ENCODE data around the gene SLC38A10. TPM values are rescaled to one million over a fixed set of nuclear protein-coding genes. Genes with fewer than 3 reads are reported as not detected.
A peak's percentile ranks its signal among the peaks of the same experiment; 100 is the strongest.

SLC38A10 gene
- polyA plus RNA-seq, 1 of the 3 experiments (the other 2 are of a cell fraction) = 82.2 TPM

DNA sequence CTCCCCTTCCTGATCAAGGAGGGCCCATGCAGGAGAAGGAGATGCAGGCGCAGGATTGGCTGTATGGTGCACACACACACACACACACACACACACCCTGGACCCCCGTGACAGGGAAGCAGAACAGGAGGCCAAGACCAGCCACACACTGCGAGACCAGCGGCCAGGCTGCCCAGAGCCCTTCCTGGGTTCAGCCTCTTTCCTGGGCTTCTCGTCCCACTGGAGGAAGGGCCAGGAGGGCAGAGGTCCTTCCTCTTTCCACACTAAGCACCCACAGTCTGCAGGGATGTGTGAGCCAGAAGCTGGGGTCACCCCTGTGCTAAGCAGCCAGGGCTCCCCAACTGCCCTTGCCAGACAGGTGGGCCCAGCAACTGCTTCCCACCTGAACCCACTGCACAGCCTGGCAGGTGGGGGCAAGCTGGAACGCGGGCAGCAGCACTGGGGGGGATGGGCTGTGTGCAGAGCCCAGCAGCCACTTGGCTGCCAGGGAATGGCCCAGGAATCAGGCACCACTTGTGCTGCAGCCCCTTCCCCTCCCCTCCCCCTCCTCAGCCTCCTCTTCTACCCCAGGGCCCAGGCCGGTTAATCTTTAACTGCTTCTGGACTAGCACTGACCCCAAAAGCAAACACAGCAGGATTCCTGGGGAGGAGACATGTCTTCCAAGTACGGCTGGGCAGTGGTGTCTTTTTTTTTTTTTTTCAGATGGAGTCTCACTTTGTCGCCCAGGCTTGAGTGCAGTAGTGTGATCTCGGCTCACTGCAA is 44.6 kb upstream of the SLC38A10 start:
- Histone ChIP-seq H3K27ac (ENCODE audit: low read depth in 2 of 2, low read length in 1 of 2) (peak overlapping the region in 1 of 2 experiments; percentile 97; a peak in 2 of 4 replicates), H4K20me1 (ENCODE audit: insufficient read depth) (peaks cover 62% of the 10 kb centered on the region), H3K9me2 (no peaks in the 10 kb centered on the region), H3K27me3 (ENCODE audit: insufficient read depth) (no peaks in the 10 kb centered on the region), H3K4me2 (no peak overlapping the region), H2AFZ (ENCODE audit: low read depth) (no peak overlapping the region), H3K9me3 (no peaks in the 10 kb centered on the region), H3K4me1 (ENCODE audit: control insufficient read depth in 1 of 2, insufficient read depth in 2 of 2, low read depth in 1 of 2, low read length in 1 of 2) (peaks cover 10 to 77% of the 10 kb centered on the region in 2 experiments), H3K36me3 (replicated peaks in 1 of 2; ENCODE audit: control insufficient read depth in 1 of 2, insufficient read depth in 2 of 2, low read length in 1 of 2) (peaks cover 11 to 14% of the 10 kb centered on the region in 2 experiments), H3F3A (replicated peaks; ENCODE audit: insufficient read depth) (peaks cover 9% of the 10 kb centered on the region), H3K79me2 (ENCODE audit: insufficient read depth) (peaks cover 64% of the 10 kb centered on the region), H3K9ac (no peak overlapping the region), H3K4me3 (ENCODE audit: low read depth in 2 of 2, low read length in 1 of 2) (no peak overlapping the region)
- WGBS (ENCODE audit: low lambda C conversion rate) = 72% methylated on average over 11 of the region's 11 CpGs
- DNase-seq = no peak
- peak; percentile 43 for TF ChIP-seq CHD2 (IDR thresholded peaks at IDR 0.05; ENCODE audit: low read length, partially characterized antibody)
- no peak for TF ChIP-seq SMC3 (IDR thresholded peaks at IDR 0.05; ENCODE audit: low read depth, low read length)
- ChIA-PET CTCF (interaction anchor here (0.9 to 3.5 kb wide), 12 partner anchors 9 to 145 kb away, joined by 3 to 17 read pairs (median 5); no protein-coding TSS in a partner anchor), POLR2A (interaction anchor here (1.0 to 5.2 kb wide), 5 partner anchors 10 to 101 kb away, joined by 3 to 37 read pairs (median 5); partner anchors contain the start of genes NDUFAF8 and TEPSIN)

DNA sequence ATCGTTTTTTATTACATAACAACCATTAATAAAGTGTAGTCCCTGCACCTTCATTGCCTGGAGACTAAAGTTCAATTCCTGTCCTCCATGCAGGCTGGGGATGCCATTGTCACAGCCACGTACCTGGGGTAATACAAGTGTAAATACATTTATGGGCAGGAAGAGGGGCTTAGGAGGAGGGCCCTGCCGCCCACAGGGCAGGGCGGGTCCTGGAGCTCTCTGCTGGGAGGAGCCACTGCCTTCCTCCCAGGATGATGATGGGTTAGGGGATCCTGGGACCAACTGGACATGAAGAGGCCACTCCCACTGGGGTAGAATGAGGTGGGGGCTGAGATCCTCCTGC is 44.1 kb upstream of the SLC38A10 start:
- H4K20me1 ChIP-seq (ENCODE audit: insufficient read depth) = peaks cover 62% of the 10 kb centered on the region
- H3K4me3 ChIP-seq (ENCODE audit: low read depth in 2 of 2, low read length in 1 of 2) = no peak overlapping the region
- no peaks in the 10 kb centered on the region for H3K9me3 ChIP-seq
- peaks cover 59% of the 10 kb centered on the region for H3K79me2 ChIP-seq (ENCODE audit: insufficient read depth)
- peak; percentile 74 for DNase-seq
- TF ChIP-seq GABPA (IDR thresholded peaks at IDR 0.05; ENCODE audit: low read depth) = no peak
- TF ChIP-seq RCOR1 (IDR thresholded peaks at IDR 0.05; ENCODE audit: low read length) = no peak
- TF ChIP-seq, protein P1, sequence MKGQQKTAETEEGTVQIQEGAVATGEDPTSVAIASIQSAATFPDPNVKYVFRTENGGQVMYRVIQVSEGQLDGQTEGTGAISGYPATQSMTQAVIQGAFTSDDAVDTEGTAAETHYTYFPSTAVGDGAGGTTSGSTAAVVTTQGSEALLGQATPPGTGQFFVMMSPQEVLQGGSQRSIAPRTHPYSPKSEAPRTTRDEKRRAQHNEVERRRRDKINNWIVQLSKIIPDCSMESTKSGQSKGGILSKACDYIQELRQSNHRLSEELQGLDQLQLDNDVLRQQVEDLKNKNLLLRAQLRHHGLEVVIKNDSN (IDR thresholded peaks at IDR 0.05; ENCODE audit: borderline replicate concordance, low read depth) = no peak
- TF ChIP-seq GATA2 (CRISPR knock-in tag; IDR thresholded peaks at IDR 0.05) = no peak
- TF ChIP-seq NRF1 (IDR thresholded peaks at IDR 0.05; ENCODE audit: low read depth, low read length) = no peak
- TF ChIP-seq EP300 (IDR thresholded peaks at IDR 0.05; ENCODE audit: borderline replicate concordance in 1 of 2, low read depth in 1 of 2, low read length in 1 of 2) = no peak
- no peak for TF ChIP-seq SIN3A (IDR thresholded peaks at IDR 0.05; ENCODE audit: borderline replicate concordance, low read depth, low read length)
- no peaks in the 10 kb centered on the region for H3K9me2 ChIP-seq
- H2AFZ ChIP-seq (ENCODE audit: low read depth) = no peak overlapping the region
- no peak overlapping the region for H3K9ac ChIP-seq
- H3K36me3 ChIP-seq (replicated peaks in 1 of 2; ENCODE audit: control insufficient read depth in 1 of 2, insufficient read depth in 2 of 2, low read length in 1 of 2) = peaks cover 11 to 14% of the 10 kb centered on the region in 2 experiments
- no peaks in the 10 kb centered on the region for H3K27me3 ChIP-seq (ENCODE audit: insufficient read depth)
- no peak overlapping the region for H3K4me2 ChIP-seq
- peaks cover 6% of the 10 kb centered on the region for H3F3A ChIP-seq (replicated peaks; ENCODE audit: insufficient read depth)
- H3K27ac ChIP-seq (ENCODE audit: low read depth in 2 of 2, low read length in 1 of 2) = peak overlapping the region in 1 of 2 experiments; percentile 97; a peak in 2 of 4 replicates
- ChIA-PET CTCF (interaction anchor here (1.2 to 3.5 kb wide), 6 partner anchors 9 to 101 kb away, joined by 4 to 17 read pairs (median 8); no protein-coding TSS in a partner anchor), POLR2A (interaction anchor here (0.6 to 5.2 kb wide), 6 partner anchors 10 to 100 kb away, joined by 3 to 37 read pairs (median 4); partner anchors contain the start of genes BAHCC1, NDUFAF8 and TEPSIN)
- WGBS (ENCODE audit: low lambda C conversion rate) = 61% methylated on average over 4 of the region's 4 CpGs
- peaks cover 10 to 82% of the 10 kb centered on the region in 2 experiments for H3K4me1 ChIP-seq (ENCODE audit: control insufficient read depth in 1 of 2, insufficient read depth in 2 of 2, low read depth in 1 of 2, low read length in 1 of 2)

All from SK-N-SH (cell line).